GM18951 (cell line): ENCODE results near the gene PTPRD.
"Not testable (repeated sequence)": the region's sequence is repeated elsewhere in the genome, so short reads cannot be mapped to it uniquely, and the experiment has no call there.

ENCODE experiments used
- POLR2A ChIP-seq: IDR thresholded peaks from 4 replicates; pipeline ENCODE4 v1.6.1; 2011; ENCODE audit warnings: mild to moderate bottlenecking; ENCODE audit not compliant: insufficient read length, insufficient read depth; ENCODE audit errors: extremely low read depth
- in situ Hi-C: fragments of 300-500 bp; cut with MboI; formaldehyde crosslinking; loops from one replicate; pipeline ENCODE4 v1.12.0; 2022; ENCODE audit warnings: low sequenced_read_pairs, mixed read lengths, inconsistent platforms; ENCODE audit not compliant: unreplicated experiment

PTPRD gene

DNA sequence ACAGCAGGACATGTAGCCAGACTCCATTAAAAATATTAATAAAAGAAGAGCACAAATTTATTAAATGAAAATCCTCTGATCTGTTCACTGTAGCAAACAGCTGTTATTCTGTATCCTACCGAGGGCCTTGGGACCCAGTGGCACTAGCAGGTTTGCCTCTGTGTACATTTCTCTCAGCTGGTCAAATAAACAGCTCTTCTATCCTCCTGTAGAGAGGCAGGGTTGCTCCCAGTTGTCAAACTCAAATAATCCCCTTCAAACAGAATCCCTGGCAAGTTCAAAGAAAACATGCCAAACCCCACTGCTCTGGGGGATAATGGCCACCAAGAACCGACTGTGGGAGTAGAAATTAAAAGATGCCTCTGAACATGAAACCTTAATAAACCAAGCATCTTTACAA is 1551.2 kb downstream of the PTPRD start:
- in situ Hi-C loops = no loop called here
- no peak for TF ChIP-seq POLR2A

DNA sequence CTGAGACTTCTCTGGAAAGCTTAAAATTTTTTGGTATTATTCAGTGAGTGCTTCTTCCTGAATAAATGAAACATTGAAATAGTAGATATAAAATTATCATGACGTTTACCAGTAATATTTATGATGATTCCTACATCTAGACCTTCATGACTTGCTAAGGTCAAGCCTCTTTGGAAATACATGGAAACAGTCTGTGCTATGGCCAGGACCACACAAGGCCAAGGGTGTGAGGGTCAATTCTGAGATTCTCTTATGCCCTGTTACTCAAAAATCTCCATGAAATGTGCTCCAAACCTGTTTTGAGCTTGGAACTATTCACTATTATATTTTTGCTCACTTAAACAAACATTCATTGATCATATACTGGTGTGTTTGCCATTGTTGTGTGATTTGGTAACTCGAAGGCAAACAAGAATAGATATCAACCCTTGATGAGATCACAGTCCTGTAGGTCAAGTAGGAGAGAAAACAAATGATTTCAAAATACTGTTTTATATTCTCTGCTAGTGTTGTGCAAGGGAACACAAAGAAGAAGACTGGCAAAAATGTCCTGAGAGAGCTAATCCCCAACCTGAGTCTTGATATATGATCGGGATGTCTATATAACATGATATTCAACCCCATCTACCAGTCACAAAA is 1558.3 kb downstream of the PTPRD start:
- in situ Hi-C loops = no loop called here
- TF ChIP-seq POLR2A = no peak

DNA sequence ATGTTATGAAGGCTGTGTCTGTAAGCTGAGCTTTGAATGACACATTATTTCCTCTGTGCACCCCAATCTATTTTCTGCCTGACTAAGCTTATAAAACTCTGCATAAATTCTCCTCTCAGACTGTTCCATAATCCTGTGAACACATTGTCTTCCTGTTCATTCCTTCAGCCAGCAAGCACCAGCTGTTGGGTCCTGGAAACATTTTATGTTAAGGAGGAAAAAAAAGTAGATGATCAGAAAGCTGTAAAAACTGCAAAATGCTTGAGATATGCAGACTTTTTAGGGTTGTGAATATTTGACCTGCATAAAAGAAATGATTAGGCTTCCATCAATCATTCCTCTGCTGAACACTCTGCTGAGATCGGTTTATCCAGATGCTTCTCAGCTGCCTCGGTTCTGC is 1567.2 kb downstream of the PTPRD start:
- in situ Hi-C loops = no loop called here
- no peak for TF ChIP-seq POLR2A

DNA sequence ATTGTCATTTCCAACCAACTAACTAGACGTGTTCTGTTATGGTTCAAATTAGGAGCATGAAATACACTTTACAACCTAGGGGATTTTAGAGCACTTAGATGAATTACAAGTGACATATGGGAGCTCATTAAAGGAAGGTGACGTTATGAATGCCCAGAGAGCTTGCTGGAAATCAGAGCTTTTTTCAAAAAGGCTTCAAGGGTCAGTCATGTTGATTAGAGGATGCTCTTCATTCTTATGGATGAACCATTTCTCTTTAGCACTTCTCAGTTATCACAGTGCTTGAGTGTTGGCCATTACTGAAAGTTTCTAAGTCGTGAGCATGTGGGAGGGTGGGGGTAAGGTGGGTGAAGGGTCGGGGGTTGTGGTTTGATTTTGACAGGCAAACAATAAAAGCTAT is 1567.7 kb downstream of the PTPRD start:
- no peak for TF ChIP-seq POLR2A
- in situ Hi-C loops = no loop called here

DNA sequence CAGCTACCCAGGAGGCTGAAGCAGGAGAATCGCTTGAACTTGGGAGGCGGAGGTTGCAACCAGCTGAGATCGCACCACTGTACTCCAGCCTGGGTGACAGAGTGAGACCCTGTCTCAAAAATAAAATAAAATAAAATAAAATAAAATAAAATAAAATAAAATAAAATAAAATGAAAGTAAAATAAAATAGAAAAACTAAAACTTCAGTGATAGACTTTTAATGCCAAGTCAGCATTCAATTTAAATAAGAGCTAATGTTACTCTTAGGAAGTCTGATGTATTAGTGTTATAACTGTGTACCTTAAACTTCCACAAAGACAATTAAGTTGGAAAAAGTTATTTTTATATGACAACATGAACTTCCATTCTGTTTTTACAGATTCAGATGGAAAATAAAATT is 1569.0 kb downstream of the PTPRD start:
- in situ Hi-C loops = not testable (repeated sequence)

DNA sequence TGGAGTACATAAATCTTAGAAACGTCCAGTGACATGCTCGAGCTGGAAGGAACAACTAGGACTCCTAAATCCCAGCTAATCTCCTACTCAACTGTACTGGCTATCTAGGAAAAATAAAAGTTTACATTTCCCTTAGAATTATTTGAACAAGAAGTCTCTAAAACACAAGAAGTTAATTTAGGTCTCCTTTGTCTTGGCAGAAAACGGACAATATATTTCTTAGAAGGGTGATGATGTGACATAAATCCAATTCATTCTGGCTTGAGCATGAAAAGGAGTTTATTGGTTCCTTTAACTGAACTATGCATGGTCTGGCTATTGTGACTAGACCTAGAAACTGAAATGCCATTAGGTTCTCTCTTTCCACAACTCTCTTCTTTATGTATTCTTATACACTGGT is 1571.0 kb downstream of the PTPRD start:
- TF ChIP-seq POLR2A = no peak
- in situ Hi-C loops = no loop called here

DNA sequence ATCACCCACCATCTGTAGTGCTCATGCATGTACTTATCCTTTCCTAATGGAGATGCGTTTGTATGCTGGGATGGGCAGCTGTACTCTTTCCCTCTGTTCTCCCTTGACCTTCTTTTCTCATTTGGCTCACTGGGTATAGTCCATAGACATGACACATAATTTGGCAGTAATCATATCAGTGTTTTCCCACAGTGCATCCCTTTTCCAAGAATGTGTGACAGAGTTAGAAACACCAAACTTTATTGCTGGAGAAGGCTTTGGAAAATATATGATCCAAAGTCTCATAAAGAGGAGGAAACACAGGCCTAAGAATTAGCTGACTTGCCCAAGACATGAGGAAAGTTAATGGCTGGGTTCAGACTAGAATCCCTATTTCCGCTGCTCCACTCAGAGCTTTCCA is 1579.8 kb downstream of the PTPRD start:
- TF ChIP-seq POLR2A = no peak
- in situ Hi-C loops = no loop called here

DNA sequence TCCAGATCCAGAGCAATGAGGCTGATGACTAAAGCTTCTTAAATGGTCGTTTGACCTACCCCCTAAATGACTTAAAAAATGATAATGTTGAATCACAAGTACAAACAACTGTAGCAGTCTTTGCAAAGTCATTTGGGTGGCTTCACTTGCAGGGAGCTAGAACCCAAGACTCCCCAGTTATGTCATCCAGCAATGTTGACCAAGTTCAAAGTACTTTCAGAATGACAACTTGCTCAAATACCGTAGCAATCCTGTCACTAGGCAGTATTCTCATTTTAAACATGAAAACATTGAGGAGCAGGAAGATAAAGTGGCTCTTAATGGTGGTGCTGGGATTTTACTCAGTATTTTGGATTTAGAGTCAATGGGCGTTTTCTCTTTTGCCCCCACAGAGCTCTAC is 1596.2 kb downstream of the PTPRD start:
- in situ Hi-C loops = no loop called here
- no peak for TF ChIP-seq POLR2A

DNA sequence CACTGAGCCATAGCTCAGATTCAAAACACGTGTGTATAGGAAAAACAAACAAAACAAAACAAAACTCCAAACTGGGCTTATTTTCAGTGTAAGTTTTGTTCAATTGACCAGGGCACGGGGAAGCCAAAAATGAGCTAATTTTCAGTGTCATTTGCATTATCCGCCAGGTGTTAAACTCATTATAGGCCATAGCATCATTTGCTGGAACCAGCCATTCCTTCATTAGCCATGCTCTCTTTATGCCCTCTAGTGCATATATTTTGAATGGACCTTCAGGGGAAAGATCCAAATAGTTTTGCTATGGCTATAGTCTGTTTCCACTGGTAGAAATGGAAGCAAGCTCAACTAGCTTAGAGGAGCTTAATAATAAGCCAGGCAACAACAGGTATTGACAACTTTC is 1608.0 kb downstream of the PTPRD start:
- no peak for TF ChIP-seq POLR2A

DNA sequence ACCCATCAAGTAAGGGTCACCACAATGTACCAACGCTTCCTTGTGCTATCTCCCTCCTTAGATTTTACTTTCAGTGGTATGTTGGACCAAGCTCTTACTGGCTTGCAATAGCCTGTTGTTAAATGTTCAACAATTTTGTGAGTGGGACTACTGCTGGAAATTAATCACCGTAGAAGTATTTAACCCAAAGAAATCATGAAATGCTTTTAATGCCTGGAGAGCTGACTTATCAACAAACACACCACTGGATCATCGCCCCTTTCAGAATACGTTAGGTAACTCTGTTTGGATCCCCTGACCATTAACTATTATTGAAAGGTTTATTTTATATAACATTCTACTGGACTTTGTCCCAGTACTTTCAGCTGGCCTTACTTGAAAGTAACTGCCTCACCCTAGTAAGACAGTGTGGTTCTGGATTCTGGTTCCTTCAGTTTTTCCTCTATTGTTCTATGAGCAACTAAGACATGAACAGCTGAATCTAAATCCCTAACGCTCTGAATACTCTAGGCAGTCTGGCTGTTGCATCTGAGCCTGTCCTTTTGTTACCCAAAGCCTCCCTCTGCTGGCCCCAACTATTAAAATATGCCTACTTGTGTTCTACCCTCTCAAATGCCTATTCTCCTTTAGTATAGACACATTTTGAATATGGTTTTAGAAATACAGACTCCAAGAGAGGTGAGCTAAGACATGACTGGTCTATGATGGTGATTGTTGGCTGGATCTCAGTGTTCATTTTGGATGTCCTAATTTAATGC is 1609.8 kb downstream of the PTPRD start:
- in situ Hi-C loops = no loop called here
- TF ChIP-seq POLR2A = no peak

More for the DNA sequence above, 1608.0 kb downstream of the PTPRD start:
- in situ Hi-C loops = no loop called here

DNA sequence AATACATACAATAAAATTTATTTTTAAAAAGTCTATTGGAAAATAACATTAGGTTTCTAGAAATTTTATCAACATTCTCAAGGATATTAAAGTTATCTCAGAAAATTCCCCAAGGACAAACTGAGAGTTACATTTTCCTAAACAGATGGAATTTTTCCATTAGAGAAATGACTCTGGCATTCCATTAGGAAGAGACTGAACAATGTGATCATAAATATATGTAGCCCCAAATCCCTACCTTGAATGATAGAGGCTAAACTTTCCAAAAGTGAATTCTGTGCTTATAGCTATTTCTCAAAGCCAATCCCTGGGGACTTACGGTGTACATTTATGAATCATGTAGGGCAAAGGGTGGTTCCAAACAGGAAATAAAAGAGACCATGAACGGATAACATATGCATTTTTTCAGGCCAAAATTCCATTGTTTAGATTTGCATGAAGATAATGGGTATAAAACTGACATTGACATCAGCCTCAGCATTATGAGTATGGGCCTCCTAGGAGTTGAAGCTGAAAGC is 1632.2 kb downstream of the PTPRD start:
- in situ Hi-C loops = no loop called here
- TF ChIP-seq POLR2A = no peak

DNA sequence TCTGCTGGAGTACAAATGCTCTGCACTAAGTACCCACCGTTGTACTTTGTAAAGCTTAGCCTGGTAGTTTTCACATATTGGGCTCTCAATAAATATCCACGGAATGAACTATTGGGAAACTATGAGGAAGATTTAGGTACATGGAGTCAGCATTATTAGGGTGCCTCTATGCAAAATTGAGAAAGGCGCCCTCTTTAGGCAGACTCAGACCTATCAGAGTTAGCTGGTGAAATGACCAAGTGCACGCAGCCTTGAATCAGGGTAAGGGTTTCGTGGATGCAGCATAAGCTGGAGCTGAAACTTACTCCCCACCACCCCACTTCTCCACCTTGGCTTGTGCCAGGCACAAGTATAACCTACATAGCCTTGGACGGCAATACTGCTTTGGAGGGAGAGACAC is 1634.5 kb downstream of the PTPRD start:
- in situ Hi-C loops = no loop called here
- no peak for TF ChIP-seq POLR2A

DNA sequence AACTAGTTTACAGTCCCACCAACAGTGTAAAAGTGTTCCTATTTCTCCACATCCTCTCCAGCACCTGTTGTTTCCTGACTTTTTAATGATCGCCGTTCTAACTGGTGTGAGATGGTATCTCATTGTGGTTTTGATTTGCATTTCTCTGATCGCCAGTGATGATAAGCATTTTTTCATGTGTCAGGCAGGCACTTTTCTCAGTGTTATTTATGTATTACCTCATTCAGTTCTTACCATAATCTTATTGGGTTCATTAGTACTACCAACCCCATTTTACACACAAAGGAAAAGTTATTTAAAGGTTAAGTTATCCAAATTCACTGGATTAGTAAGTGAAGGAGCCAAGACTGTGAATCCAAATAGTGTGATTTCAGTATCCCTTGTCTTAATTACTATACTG is 1644.5 kb downstream of the PTPRD start:
- in situ Hi-C loops = not testable (repeated sequence)

DNA sequence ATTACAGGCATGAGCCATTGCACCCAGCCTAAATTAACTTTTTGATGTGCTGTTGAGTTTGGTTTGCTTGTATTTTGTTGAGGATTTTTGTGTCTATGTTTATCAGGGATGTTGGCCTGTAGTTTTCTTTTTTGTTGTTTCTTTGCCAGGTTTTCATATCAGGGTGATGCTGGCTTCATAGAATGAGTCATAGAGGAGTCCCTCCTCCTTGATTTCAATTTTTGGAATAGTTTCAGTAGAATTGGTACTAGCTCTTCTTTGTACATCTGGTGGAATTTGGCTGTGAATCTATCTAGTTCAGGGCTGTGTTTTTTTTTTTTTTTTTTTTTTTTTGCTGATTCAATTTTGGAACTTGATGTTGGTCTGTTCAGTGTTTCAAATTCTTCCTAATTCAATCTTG is 1648.9 kb downstream of the PTPRD start:
- TF ChIP-seq POLR2A = no peak
- in situ Hi-C loops = no loop called here
